Esophagus muscularis mucosa (tissue), 3 donors: ENCODE measurements around the gene MYO16.

Source experiments
- POLR2A ChIP-seq: fragments of 450-650 bp; IDR thresholded peaks from one replicate; pipeline ENCODE4 v1.6.1; 2017; ENCODE audit warnings: antibody characterized with exemption, moderate library complexity, mild to moderate bottlenecking, low read depth
- POLR2AphosphoS5 ChIP-seq, 2 donors: sonication (generic); formaldehyde crosslinking; IDR thresholded peaks; one replicate each; pipeline ENCODE4 v1.6.1; 2017; ENCODE audit warnings: antibody characterized with exemption in 2 of 2
- TF ChIP-seq, protein P1 (sequence below), 3 experiments: fragments of 200-600 bp in 2 of 3; fragments of 450-650 bp in 1 of 3; sonication (generic) in 2 of 3; IDR thresholded peaks; one replicate each; pipeline ENCODE4 v1.5.1; 2017 to 2019; ENCODE audit warnings: antibody characterized with exemption in 3 of 3, mild to moderate bottlenecking in 2 of 3, moderate library complexity in 1 of 3

DNA sequence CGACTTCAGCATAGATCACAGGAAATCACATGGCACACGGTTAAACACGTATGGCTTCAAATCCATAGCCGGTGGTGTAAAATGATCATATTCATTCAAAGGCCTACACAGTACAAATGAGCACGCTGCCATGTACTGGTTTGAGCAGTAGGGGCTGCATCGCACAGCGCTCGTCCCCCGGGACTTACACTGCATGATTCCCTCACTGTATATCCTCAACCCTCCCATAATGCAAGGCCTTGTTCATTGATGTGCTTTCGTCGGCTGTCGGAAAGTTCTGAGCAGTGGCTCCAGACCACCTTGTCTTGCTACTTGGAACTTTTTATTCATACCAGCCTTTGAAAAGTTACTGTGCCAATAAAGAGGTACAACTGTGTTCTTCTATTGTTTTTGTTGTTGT, 578.2 kb downstream of the MYO16 start:
- TF ChIP-seq, protein P1, sequence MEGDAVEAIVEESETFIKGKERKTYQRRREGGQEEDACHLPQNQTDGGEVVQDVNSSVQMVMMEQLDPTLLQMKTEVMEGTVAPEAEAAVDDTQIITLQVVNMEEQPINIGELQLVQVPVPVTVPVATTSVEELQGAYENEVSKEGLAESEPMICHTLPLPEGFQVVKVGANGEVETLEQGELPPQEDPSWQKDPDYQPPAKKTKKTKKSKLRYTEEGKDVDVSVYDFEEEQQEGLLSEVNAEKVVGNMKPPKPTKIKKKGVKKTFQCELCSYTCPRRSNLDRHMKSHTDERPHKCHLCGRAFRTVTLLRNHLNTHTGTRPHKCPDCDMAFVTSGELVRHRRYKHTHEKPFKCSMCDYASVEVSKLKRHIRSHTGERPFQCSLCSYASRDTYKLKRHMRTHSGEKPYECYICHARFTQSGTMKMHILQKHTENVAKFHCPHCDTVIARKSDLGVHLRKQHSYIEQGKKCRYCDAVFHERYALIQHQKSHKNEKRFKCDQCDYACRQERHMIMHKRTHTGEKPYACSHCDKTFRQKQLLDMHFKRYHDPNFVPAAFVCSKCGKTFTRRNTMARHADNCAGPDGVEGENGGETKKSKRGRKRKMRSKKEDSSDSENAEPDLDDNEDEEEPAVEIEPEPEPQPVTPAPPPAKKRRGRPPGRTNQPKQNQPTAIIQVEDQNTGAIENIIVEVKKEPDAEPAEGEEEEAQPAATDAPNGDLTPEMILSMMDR (IDR thresholded peaks at IDR 0.05) = no peak
- TF ChIP-seq POLR2AphosphoS5 (IDR thresholded peaks at IDR 0.05) = no peak
- TF ChIP-seq POLR2A = no peak
